Fibroblast of lung (primary cell): ENCODE measurements around the gene BLCAP.

Experiments
- EZH2 ChIP-seq: IDR thresholded peaks from 2 replicates; pipeline ENCODE4 v1.5.1; 2012; ENCODE audit warnings: low read length, control low read depth, mild to moderate bottlenecking; ENCODE audit errors: missing control alignments
- TF ChIP-seq, protein P1 (sequence below), 2 donors: IDR thresholded peaks in 1 of 2; conservative IDR thresholded peaks in 1 of 2; 1 replicate in 1 of 2; 2 replicates in 1 of 2; pipeline ENCODE4 v1.5.1; 2011 to 2012; ENCODE audit warnings: low read length in 2 of 2, control low read depth in 1 of 2, inconsistent platforms in 1 of 2, low read depth in 1 of 2, mild to moderate bottlenecking in 1 of 2

DNA sequence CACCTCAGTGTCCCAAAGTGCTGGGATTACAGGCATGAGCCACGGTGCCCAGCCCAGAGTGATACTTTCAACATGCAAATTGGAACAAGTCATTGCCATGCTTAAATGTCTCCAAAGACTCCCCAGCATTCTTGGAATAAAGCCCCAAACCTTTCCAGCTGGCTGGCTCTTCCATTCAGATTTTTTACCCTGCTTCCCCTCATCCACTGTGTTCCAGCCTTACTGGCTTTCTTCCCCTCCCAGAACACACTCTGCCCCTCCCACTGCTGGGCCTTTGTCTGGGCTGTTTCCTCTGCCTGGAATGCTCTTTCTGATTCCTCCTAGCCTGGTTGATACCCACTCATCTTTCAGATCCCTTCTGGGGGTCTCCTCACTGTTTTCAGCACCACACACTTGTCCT lies 46.8 kb downstream of the BLCAP start:
- TF ChIP-seq, protein P1, sequence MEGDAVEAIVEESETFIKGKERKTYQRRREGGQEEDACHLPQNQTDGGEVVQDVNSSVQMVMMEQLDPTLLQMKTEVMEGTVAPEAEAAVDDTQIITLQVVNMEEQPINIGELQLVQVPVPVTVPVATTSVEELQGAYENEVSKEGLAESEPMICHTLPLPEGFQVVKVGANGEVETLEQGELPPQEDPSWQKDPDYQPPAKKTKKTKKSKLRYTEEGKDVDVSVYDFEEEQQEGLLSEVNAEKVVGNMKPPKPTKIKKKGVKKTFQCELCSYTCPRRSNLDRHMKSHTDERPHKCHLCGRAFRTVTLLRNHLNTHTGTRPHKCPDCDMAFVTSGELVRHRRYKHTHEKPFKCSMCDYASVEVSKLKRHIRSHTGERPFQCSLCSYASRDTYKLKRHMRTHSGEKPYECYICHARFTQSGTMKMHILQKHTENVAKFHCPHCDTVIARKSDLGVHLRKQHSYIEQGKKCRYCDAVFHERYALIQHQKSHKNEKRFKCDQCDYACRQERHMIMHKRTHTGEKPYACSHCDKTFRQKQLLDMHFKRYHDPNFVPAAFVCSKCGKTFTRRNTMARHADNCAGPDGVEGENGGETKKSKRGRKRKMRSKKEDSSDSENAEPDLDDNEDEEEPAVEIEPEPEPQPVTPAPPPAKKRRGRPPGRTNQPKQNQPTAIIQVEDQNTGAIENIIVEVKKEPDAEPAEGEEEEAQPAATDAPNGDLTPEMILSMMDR (conservative IDR thresholded peaks at IDR 0.05 in 1 of 2, IDR thresholded peaks at IDR 0.05 in 1 of 2; ENCODE audit: low read depth in 1 of 2, low read length in 2 of 2) = no peak
- TF ChIP-seq EZH2 = no peak
